GM21723 (cell line): ENCODE data around the gene NOLC1.

Experiments
- ATAC-seq: cut with Tn5 transposase; IDR thresholded peaks from one replicate; pipeline ENCODE4 v1.9.1; 2021; ENCODE audit warnings: mild to moderate bottlenecking, moderate library complexity; ENCODE audit not compliant: unreplicated experiment

The NOLC1 gene

DNA sequence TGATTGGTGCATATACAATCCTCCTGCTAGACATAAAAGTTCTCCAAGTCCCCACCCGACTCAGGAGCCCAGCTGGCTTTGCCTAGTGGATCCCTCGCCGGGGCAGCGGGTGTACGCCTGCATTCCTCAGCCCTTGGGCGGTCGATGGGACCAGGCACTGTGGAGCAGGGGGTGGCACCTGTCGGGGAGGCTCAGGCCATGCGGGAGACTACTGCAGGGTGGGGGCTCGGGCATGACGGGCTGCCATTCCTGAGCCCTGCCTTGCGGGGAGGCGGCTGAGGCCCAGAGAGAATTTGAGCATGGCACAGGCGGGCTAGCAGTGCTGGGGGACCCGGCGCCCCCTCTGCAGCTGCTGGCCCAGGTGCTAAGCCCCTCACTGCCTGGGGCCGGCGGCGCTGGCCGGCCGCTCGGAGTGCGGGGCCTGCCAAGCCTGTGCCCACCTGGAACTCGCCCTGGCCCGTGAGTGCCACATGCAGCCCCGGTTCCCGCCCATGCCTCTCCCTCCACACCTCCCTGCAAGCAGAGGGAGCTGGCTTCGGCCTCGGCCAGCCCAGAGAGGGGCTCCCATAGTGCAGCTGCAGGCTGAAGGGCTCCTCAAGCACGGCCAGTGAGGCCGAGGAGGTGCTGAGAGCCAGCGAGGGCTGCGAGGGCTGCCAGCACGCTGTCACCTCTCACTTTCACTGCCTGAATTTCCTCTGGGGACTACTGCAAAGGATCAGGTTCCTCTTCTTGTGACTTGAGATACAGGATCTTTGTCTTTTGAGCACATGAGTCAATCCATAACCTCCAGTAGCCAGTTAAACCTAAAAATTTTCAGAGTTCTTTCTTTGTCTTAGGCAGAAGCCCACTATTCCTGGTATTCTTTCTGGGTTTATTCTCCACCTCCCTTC, 48.8 kb downstream of the NOLC1 start:
- ATAC-seq: no peak

DNA sequence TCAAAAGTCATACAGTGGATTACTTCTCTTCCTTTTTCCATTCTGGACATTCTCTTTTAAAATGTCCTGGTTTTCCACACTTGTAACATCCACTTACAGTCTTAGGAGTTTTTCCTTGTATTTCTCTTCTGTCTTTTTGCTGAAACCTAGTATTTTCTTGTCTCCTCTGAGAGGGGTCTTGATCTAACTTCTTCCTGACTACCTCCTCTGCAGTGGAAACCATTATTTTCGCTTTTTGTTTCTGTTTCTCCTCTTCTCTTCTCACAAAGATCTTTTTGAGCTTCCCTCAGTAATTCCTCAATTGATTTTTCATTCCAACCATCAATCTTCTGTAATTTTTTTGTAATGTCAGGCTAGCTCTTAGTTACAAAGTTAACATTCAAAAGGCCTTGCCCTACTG, 50.2 kb downstream of the NOLC1 start:
- no peak for ATAC-seq

- ATAC-seq: no peak
These were observed 56.3 kb downstream of the NOLC1 start for GRCh38 chr10:102208311-102209035.

- no peak for ATAC-seq
These were observed 59.6 kb downstream of the NOLC1 start for GRCh38 chr10:102211615-102212299.
